ENCODE results near the gene CYB561. TPM values are rescaled to one million over a fixed set of nuclear protein-coding genes. Genes with fewer than 3 reads are reported as not detected.

CYB561 gene
- total RNA-seq, 1 experiment from 2014 or later: 35.1 TPM

DNA sequence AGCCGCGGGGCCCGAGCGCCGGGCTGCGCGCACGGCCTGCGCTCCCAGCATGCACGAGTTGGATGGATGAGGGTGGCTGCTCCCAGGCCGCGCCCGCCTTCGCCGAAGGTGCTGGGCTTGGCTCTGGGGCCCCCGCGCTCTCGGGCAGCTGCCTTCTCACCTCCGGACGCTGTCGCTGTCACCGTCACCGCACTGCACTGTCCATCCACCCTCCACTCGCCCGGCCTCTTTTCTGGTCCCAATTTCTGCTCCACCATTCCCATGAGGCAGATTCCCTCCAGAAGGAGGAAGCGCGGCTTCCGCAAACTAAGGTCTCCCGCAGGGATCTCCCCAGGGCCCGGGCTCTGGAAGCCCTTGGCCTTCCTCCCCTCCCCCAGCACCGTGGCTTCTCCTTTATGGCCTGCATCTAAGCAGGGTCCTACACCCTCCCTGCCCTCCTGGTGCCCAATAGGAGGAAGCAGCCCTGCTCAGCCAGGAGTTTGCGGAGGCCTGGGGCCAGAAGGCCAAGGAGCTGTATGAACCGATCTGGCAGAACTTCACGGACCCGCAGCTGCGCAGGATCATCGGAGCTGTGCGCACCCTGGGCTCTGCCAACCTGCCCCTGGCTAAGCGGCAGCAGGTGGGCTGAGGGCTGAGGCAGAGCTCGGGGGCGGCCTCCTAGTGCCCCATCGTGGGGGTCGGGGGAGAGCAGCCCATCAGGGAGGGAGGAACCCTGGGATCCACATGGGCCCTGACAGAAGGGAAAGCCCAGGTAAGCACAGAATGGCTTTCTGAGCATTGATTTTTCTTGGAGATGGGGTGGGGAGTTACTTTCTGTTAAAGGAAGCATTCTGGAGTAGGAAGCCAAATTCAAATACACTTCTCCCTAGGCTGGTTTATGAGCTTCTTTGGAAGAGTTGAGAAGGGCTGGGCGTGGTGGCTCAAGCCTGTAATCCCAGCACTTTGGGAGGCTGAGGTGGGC lies 31.7 kb upstream of the CYB561 start:
- Mint-ChIP-seq H3K36me3 (no peaks in the 10 kb centered on the region), H3K4me1 (peaks cover 32% of the 10 kb centered on the region), H3K9me3 (no peaks in the 10 kb centered on the region), H3K27me3 (ENCODE audit: low read depth) (peaks cover 28% of the 10 kb centered on the region), H3K4me3 (peak overlapping the region; percentile 82), H3K27ac (no peak overlapping the region)
- ATAC-seq (peak; percentile 2; the same call in 1 of the 2 replicates), DNase-seq (ENCODE audit: low spot score) (peak; percentile 29)
- CTCF ChIA-PET: interaction anchor here (0.5 to 11.3 kb wide), 28 partner anchors 8 to 238 kb away, joined by 3 to 298 read pairs (median 6); partner anchors contain the start of genes CYB561, KCNH6 and MAP3K3
- POLR2A ChIA-PET: interaction anchor here (0.9 to 2.0 kb wide), 7 partner anchors 32 to 221 kb away, joined by 3 to 7 read pairs (median 4); no protein-coding TSS in a partner anchor
- TF ChIP-seq, protein P1, sequence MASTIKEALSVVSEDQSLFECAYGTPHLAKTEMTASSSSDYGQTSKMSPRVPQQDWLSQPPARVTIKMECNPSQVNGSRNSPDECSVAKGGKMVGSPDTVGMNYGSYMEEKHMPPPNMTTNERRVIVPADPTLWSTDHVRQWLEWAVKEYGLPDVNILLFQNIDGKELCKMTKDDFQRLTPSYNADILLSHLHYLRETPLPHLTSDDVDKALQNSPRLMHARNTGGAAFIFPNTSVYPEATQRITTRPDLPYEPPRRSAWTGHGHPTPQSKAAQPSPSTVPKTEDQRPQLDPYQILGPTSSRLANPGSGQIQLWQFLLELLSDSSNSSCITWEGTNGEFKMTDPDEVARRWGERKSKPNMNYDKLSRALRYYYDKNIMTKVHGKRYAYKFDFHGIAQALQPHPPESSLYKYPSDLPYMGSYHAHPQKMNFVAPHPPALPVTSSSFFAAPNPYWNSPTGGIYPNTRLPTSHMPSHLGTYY (CRISPR knock-in tag; IDR thresholded peaks at IDR 0.05): no peak
- TF ChIP-seq ELF4 (CRISPR knock-in tag; IDR thresholded peaks at IDR 0.05; ENCODE audit: low read depth): no peak
- TF ChIP-seq ETV6 (CRISPR knock-in tag; IDR thresholded peaks at IDR 0.05): 0 out of 2 replicates have a peak, but pooled peaks have one; percentile 53
- TF ChIP-seq CBFB (CRISPR knock-in tag; IDR thresholded peaks at IDR 0.05; ENCODE audit: low read depth): 0 out of 2 replicates have a peak, but pooled peaks have one; percentile 25
- TF ChIP-seq ZNF423 (CRISPR knock-in tag; IDR thresholded peaks at IDR 0.05): peak; percentile 87
- TF ChIP-seq, protein P2, sequence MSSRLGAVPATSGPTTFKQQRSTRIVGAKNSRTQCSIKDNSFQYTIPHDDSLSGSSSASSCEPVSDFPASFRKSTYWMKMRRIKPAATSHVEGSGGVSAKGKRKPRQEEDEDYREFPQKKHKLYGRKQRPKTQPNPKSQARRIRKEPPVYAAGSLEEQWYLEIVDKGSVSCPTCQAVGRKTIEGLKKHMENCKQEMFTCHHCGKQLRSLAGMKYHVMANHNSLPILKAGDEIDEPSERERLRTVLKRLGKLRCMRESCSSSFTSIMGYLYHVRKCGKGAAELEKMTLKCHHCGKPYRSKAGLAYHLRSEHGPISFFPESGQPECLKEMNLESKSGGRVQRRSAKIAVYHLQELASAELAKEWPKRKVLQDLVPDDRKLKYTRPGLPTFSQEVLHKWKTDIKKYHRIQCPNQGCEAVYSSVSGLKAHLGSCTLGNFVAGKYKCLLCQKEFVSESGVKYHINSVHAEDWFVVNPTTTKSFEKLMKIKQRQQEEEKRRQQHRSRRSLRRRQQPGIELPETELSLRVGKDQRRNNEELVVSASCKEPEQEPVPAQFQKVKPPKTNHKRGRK (CRISPR knock-in tag; IDR thresholded peaks at IDR 0.05; ENCODE audit: borderline replicate concordance): no peak
- 0 out of 2 replicates have a peak, but pooled peaks have one; percentile 9 for TF ChIP-seq FOXK1 (CRISPR knock-in tag; IDR thresholded peaks at IDR 0.05)
- TF ChIP-seq ZNF317 (CRISPR knock-in tag; IDR thresholded peaks at IDR 0.05; ENCODE audit: borderline replicate concordance, low read depth): no peak
- TF ChIP-seq ZMAT4 (CRISPR knock-in tag; IDR thresholded peaks at IDR 0.05): no peak
- no peak for TF ChIP-seq KAT7 (CRISPR knock-in tag; IDR thresholded peaks at IDR 0.05; ENCODE audit: borderline replicate concordance)
- TF ChIP-seq, protein P3, sequence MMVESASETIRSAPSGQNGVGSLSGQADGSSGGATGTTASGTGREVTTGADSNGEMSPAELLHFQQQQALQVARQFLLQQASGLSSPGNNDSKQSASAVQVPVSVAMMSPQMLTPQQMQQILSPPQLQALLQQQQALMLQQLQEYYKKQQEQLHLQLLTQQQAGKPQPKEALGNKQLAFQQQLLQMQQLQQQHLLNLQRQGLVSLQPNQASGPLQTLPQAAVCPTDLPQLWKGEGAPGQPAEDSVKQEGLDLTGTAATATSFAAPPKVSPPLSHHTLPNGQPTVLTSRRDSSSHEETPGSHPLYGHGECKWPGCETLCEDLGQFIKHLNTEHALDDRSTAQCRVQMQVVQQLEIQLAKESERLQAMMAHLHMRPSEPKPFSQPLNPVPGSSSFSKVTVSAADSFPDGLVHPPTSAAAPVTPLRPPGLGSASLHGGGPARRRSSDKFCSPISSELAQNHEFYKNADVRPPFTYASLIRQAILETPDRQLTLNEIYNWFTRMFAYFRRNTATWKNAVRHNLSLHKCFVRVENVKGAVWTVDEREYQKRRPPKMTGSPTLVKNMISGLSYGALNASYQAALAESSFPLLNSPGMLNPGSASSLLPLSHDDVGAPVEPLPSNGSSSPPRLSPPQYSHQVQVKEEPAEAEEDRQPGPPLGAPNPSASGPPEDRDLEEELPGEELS (CRISPR knock-in tag; IDR thresholded peaks at IDR 0.05): peak; percentile 17; the same call in 1 of the 2 replicates
- TF ChIP-seq RORB (CRISPR knock-in tag; IDR thresholded peaks at IDR 0.05): no peak
- TF ChIP-seq, protein P4, sequence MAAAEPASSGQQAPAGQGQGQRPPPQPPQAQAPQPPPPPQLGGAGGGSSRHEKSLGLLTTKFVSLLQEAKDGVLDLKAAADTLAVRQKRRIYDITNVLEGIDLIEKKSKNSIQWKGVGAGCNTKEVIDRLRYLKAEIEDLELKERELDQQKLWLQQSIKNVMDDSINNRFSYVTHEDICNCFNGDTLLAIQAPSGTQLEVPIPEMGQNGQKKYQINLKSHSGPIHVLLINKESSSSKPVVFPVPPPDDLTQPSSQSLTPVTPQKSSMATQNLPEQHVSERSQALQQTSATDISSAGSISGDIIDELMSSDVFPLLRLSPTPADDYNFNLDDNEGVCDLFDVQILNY (CRISPR knock-in tag; IDR thresholded peaks at IDR 0.05): no peak
- TF ChIP-seq, protein P5, sequence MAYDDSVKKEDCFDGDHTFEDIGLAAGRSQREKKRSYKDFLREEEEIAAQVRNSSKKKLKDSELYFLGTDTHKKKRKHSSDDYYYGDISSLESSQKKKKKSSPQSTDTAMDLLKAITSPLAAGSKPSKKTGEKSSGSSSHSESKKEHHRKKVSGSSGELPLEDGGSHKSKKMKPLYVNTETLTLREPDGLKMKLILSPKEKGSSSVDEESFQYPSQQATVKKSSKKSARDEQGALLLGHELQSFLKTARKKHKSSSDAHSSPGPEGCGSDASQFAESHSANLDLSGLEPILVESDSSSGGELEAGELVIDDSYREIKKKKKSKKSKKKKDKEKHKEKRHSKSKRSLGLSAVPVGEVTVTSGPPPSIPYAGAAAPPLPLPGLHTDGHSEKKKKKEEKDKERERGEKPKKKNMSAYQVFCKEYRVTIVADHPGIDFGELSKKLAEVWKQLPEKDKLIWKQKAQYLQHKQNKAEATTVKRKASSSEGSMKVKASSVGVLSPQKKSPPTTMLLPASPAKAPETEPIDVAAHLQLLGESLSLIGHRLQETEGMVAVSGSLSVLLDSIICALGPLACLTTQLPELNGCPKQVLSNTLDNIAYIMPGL (CRISPR knock-in tag; IDR thresholded peaks at IDR 0.05): no peak
- peak; percentile 35; the same call in 1 of the 2 replicates for TF ChIP-seq TP53 (CRISPR knock-in tag; IDR thresholded peaks at IDR 0.05)
- no peak for TF ChIP-seq AR (CRISPR knock-in tag; IDR thresholded peaks at IDR 0.05)
- TF ChIP-seq ZSCAN18 (CRISPR knock-in tag; IDR thresholded peaks at IDR 0.05): no peak
- no peak; the same call in 1 of the 2 replicates for TF ChIP-seq ZNF138 (CRISPR knock-in tag; conservative IDR thresholded peaks at IDR 0.05)
- no peak for TF ChIP-seq GRHL2 (CRISPR knock-in tag; IDR thresholded peaks at IDR 0.05; ENCODE audit: insufficient replicate concordance, severe bottlenecking)
- TF ChIP-seq, protein P6, sequence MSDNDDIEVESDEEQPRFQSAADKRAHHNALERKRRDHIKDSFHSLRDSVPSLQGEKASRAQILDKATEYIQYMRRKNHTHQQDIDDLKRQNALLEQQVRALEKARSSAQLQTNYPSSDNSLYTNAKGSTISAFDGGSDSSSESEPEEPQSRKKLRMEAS (CRISPR knock-in tag; IDR thresholded peaks at IDR 0.05): peak; percentile 69; the same call in 1 of the 2 replicates

Data from WTC11 (cell line).